Caco-2 (cell line): ENCODE results near the gene SAA1. TPM values are rescaled to one million over a fixed set of nuclear protein-coding genes. Genes with fewer than 3 reads are reported as not detected.

Source experiments
- BruUV-seq: library from RNA; stranded (reverse); fragments of 400-500 nt; replicated peaks from 2 replicates; lab custom pipeline; 2021; lab: Mats Ljungman, UMichigan
- CTCF ChIA-PET: fragments of 300-600 bp; sonication (Branson Sonifier 250); formaldehyde crosslinking; loops from one replicate; lab custom pipeline; 2022; ENCODE audit warnings: antibody characterized with exemption; lab: Charles Lee
- POLR2A ChIA-PET: fragments of 300-600 bp; sonication (Branson Sonifier 250); formaldehyde crosslinking; loops from one replicate; lab custom pipeline; 2022; ENCODE audit warnings: antibody characterized with exemption; lab: Charles Lee
- DNase-seq, 2 experiments: peaks; one replicate each; pipeline versions ENCODE4 v3.0.0 to v3.0.0-alpha.2; 2020 to 2022
- H3K27me3 ChIP-seq: replicated peaks from 2 replicates; pipeline ENCODE4 v1.6.0; 2011; ENCODE audit warnings: low read length; ENCODE audit not compliant: control insufficient read depth, insufficient read depth
- H3K36me3 ChIP-seq: 2 replicates; pipeline ENCODE4 v1.5.1; 2011; ENCODE audit warnings: low read length; ENCODE audit not compliant: control insufficient read depth, insufficient read depth
- H3K4me1 ChIP-seq: fragments of 250-450 bp; sonication (Bioruptor Pico); 2 replicates; pipeline ENCODE4 v1.5.1; 2020; ENCODE audit warnings: mild to moderate bottlenecking
- H3K4me3 ChIP-seq: 2 replicates; pipeline ENCODE4 v1.5.1; 2011; ENCODE audit warnings: low read depth, mild to moderate bottlenecking, control low read depth, low read length
- H3K9me3 ChIP-seq: fragments of 250-450 bp; sonication (Bioruptor Pico); 2 replicates; pipeline ENCODE4 v1.5.1; 2020; ENCODE audit warnings: mild to moderate bottlenecking, moderate library complexity
- H3K27ac Mint-ChIP-seq: one replicate; pipeline ENCODE4 v1.8.0; 2022; ENCODE audit warnings: mixed read lengths; ENCODE audit not compliant: unreplicated experiment
- H3K27me3 Mint-ChIP-seq: one replicate; pipeline ENCODE4 v1.8.0; 2022; ENCODE audit warnings: mixed read lengths; ENCODE audit not compliant: insufficient read depth, unreplicated experiment
- H3K36me3 Mint-ChIP-seq: one replicate; pipeline ENCODE4 v1.8.0; 2022; ENCODE audit warnings: mild to moderate bottlenecking, mixed read lengths; ENCODE audit not compliant: insufficient read depth, unreplicated experiment
- H3K4me1 Mint-ChIP-seq: one replicate; pipeline ENCODE4 v1.8.0; 2022; ENCODE audit warnings: low read depth, mixed read lengths; ENCODE audit not compliant: unreplicated experiment
- H3K4me3 Mint-ChIP-seq: one replicate; pipeline ENCODE4 v1.8.0; 2022; ENCODE audit warnings: mild to moderate bottlenecking, moderate library complexity, mixed read lengths; ENCODE audit not compliant: unreplicated experiment
- H3K9me3 Mint-ChIP-seq: one replicate; pipeline ENCODE4 v1.8.0; 2022; ENCODE audit warnings: mixed read lengths; ENCODE audit not compliant: unreplicated experiment
- intact Hi-C: fragments of 100-400 bp; cut with micrococcal nuclease; formaldehyde crosslinking; loops from one replicate; pipeline ENCODE4 v1.10.0; 2022; ENCODE audit not compliant: unreplicated experiment
- total RNA-seq: library from RNA; stranded (reverse); gene quantifications from 2 replicates; pipeline ENCODE4 v1.2.3, GENCODE V29; 2022
- TF ChIP-seq, protein P1 (sequence below), 2 experiments: fragments of 200-600 bp in 1 of 2; IDR thresholded peaks; 1 replicate in 1 of 2; 2 replicates in 1 of 2; pipeline versions ENCODE4 v1.5.1 to v1.8.0; 2011 to 2022; ENCODE audit warnings: antibody characterized with exemption in 1 of 2, control low read depth in 1 of 2, inconsistent platforms in 1 of 2, low read depth in 1 of 2, low read length in 1 of 2, mild to moderate bottlenecking in 1 of 2, moderate library complexity in 1 of 2; ENCODE audit not compliant: insufficient read depth in 1 of 2, severe bottlenecking in 1 of 2, unreplicated experiment in 1 of 2

Gene SAA1
- total RNA-seq, 1 experiment from 2014 or later: not detected

DNA sequence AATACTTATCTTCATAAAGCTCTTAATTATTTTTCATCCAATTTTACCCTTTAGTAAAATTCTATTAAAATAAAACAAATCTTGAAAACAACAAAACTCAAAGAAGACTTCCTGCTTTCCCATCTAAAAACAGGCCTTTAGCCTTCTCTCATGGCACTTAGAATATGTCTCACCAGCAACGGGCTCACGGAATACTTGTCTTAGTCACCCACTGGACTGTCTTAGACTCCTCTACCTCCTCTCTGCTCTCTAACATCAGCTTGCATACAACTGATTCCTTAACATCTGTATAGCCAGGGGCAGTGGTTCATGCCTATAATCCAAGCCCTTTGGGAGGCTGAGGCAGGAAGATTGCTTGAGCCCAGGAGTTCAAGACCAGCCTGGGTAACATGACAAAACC, 42.2 kb downstream of the SAA1 start:
- intact Hi-C loops: no loop called here
- H3K4me3 ChIP-seq: no peak overlapping the region
- Mint-ChIP-seq H3K4me3 (no peak overlapping the region), H3K36me3 (peaks cover 48% of the 10 kb centered on the region), H3K27ac (no peak overlapping the region), H3K9me3 (no peaks in the 10 kb centered on the region), H3K4me1 (peaks cover 10% of the 10 kb centered on the region), H3K27me3 (no peaks in the 10 kb centered on the region)
- DNase-seq: no peak
- H3K4me1 ChIP-seq: peaks cover 29% of the 10 kb centered on the region
- H3K27me3 ChIP-seq: no peaks in the 10 kb centered on the region
- CTCF ChIA-PET: no interaction called here
- TF ChIP-seq, protein P1, sequence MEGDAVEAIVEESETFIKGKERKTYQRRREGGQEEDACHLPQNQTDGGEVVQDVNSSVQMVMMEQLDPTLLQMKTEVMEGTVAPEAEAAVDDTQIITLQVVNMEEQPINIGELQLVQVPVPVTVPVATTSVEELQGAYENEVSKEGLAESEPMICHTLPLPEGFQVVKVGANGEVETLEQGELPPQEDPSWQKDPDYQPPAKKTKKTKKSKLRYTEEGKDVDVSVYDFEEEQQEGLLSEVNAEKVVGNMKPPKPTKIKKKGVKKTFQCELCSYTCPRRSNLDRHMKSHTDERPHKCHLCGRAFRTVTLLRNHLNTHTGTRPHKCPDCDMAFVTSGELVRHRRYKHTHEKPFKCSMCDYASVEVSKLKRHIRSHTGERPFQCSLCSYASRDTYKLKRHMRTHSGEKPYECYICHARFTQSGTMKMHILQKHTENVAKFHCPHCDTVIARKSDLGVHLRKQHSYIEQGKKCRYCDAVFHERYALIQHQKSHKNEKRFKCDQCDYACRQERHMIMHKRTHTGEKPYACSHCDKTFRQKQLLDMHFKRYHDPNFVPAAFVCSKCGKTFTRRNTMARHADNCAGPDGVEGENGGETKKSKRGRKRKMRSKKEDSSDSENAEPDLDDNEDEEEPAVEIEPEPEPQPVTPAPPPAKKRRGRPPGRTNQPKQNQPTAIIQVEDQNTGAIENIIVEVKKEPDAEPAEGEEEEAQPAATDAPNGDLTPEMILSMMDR (IDR thresholded peaks at IDR 0.05; ENCODE audit: insufficient read depth in 1 of 2, low read depth in 1 of 2, low read length in 1 of 2, severe bottlenecking in 1 of 2, unreplicated experiment in 1 of 2): no peak
- peaks cover 1% of the 10 kb centered on the region; the same call in 1 of the 2 replicates for H3K36me3 ChIP-seq
- no peaks in the 10 kb centered on the region for H3K9me3 ChIP-seq
- POLR2A ChIA-PET: no interaction called here
- BruUV-seq: no TSS peak

DNA sequence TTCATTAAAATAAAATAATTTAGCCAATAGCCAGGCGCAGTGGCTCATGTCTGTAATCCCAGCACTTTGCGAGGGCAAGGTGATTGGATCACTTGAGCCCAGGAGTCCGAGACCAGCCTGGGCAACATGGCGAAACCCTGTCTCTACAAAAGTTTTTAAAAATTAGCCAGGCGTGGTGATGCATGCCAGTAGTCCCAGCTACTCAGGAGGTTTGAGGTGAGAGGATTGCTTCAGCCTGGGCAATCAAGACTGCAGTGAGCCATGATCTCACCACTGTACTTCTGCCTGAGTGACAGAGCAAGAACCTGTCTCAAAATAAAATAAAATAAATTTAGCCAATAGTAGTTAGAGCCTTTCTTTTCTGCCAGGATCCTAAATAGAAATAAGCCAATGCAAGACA, 43.6 kb downstream of the SAA1 start:
- Mint-ChIP-seq H3K27ac (no peak overlapping the region), H3K4me1 (peaks cover 10% of the 10 kb centered on the region), H3K9me3 (no peaks in the 10 kb centered on the region), H3K27me3 (no peaks in the 10 kb centered on the region), H3K4me3 (no peak overlapping the region), H3K36me3 (peaks cover 46% of the 10 kb centered on the region)
- H3K9me3 ChIP-seq: no peaks in the 10 kb centered on the region
- DNase-seq: no peak
- intact Hi-C loops: no loop called here
- H3K27me3 ChIP-seq: no peaks in the 10 kb centered on the region
- no peak overlapping the region for H3K4me3 ChIP-seq
- peaks cover 1% of the 10 kb centered on the region; the same call in 1 of the 2 replicates for H3K36me3 ChIP-seq
- POLR2A ChIA-PET: no interaction called here
- CTCF ChIA-PET: no interaction called here
- no TSS peak for BruUV-seq
- TF ChIP-seq, protein P1 (IDR thresholded peaks at IDR 0.05; ENCODE audit: insufficient read depth in 1 of 2, low read depth in 1 of 2, low read length in 1 of 2, severe bottlenecking in 1 of 2, unreplicated experiment in 1 of 2): no peak
- H3K4me1 ChIP-seq: peaks cover 32% of the 10 kb centered on the region

DNA sequence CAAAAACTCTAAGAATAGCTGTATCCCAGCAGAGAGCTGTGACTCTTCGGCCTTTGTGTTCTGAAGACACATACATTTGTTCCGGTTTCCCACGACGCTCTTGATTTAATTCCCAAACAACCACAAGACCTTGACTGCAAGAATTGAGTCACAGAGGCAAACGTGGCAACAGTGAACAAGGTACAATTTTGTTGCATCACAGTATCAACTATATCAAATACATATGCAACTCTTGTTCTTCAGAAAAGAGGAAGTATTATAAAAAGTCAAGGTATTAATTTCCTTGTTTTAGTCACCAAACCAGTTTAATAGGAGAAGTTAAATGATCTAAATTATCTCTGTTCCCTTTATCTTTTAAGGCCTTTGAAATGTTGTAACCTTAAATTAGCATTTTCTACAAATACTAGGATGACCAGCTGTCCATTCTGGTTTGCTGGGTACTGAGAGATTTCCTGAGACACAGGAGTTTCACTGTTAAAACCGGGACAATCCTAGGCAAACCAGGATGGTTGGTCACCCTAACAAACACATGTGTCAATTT, 44.8 kb downstream of the SAA1 start:
- H3K4me3 ChIP-seq: no peak overlapping the region
- H3K36me3 ChIP-seq: peaks cover 1% of the 10 kb centered on the region; the same call in 1 of the 2 replicates
- intact Hi-C loops: loop anchor here (1.0 kb wide), 1 partner anchor 42 kb away; no protein-coding TSS in a partner anchor
- H3K27me3 ChIP-seq: no peaks in the 10 kb centered on the region
- Mint-ChIP-seq H3K27ac (no peak overlapping the region), H3K4me3 (no peak overlapping the region), H3K36me3 (peaks cover 41% of the 10 kb centered on the region), H3K27me3 (no peaks in the 10 kb centered on the region), H3K4me1 (peaks cover 17% of the 10 kb centered on the region), H3K9me3 (no peaks in the 10 kb centered on the region)
- TF ChIP-seq, protein P1 (IDR thresholded peaks at IDR 0.05; ENCODE audit: insufficient read depth in 1 of 2, low read depth in 1 of 2, low read length in 1 of 2, severe bottlenecking in 1 of 2, unreplicated experiment in 1 of 2): no peak
- H3K4me1 ChIP-seq: peaks cover 29% of the 10 kb centered on the region
- POLR2A ChIA-PET: interaction anchor here (0.5 kb wide), 1 partner anchor 45 kb away, joined by 3 read pairs; no protein-coding TSS in a partner anchor
- no peaks in the 10 kb centered on the region for H3K9me3 ChIP-seq
- BruUV-seq: no TSS peak
- no peak for DNase-seq
- CTCF ChIA-PET: no interaction called here
